Thyroid gland (tissue), 4 donors: ENCODE data around the gene ELMO3.

Experiments
- POLR2A ChIP-seq, 2 donors: fragments of 450-650 bp; IDR thresholded peaks; one replicate each; pipeline ENCODE4 v1.6.1; 2017; ENCODE audit warnings: antibody characterized with exemption in 2 of 2, mild to moderate bottlenecking in 2 of 2, moderate library complexity in 1 of 2
- TF ChIP-seq, protein P1 (sequence below), 6 experiments: fragments of 200-600 bp in 3 of 6; fragments of 450-650 bp in 3 of 6; sonication (generic) in 3 of 6; IDR thresholded peaks; one replicate each; pipeline ENCODE4 v1.5.1; 2016 to 2019; ENCODE audit warnings: antibody characterized with exemption in 6 of 6, mild to moderate bottlenecking in 2 of 6, inconsistent platforms in 1 of 6, moderate library complexity in 1 of 6

DNA sequence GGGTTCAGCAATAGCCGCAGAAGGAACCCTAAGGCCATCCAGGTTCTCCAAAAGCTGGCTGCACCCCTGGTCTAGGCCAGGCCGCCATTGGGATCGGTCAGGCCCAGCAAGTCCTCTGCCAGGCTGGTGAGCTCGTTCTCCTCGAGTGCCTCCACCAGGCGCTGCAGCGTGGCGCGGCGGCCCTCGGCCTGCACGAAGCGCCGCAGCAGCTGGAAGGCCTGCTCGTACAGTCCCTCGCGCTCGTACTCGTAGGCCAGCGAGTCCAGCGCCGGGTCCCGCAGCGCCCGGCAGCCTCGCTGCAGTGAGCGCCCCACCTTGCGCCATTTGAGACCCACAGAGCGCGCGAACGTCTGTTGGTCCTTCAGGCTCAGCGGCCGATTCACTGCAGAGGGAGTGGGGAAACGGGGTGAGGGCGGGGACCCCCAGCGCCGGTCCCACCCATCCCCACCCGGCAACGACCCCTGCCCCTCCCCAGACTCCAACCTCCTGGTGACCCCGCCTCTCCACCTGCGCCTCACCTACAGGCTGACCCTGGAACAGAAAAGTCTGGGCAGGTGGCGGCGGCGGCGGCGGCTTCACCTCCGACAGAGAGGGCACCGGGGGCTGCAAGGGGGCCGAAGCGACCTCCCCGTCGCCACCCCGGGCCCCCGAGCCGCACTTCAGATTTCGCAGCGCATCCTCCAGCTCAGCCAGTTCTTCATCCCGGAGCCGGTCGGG, 44.2 kb upstream of the ELMO3 start:
- TF ChIP-seq, protein P1, sequence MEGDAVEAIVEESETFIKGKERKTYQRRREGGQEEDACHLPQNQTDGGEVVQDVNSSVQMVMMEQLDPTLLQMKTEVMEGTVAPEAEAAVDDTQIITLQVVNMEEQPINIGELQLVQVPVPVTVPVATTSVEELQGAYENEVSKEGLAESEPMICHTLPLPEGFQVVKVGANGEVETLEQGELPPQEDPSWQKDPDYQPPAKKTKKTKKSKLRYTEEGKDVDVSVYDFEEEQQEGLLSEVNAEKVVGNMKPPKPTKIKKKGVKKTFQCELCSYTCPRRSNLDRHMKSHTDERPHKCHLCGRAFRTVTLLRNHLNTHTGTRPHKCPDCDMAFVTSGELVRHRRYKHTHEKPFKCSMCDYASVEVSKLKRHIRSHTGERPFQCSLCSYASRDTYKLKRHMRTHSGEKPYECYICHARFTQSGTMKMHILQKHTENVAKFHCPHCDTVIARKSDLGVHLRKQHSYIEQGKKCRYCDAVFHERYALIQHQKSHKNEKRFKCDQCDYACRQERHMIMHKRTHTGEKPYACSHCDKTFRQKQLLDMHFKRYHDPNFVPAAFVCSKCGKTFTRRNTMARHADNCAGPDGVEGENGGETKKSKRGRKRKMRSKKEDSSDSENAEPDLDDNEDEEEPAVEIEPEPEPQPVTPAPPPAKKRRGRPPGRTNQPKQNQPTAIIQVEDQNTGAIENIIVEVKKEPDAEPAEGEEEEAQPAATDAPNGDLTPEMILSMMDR (IDR thresholded peaks at IDR 0.05), result no peak
- TF ChIP-seq POLR2A (IDR thresholded peaks at IDR 0.05), result no peak
